HG02970 (cell line): Measurements from ENCODE around the gene KRT4.

Source experiments
- ATAC-seq: cut with Tn5 transposase; IDR thresholded peaks from one replicate; pipeline ENCODE4 v1.9.1; 2021; ENCODE audit warnings: mild to moderate bottlenecking, moderate library complexity, moderate number of reproducible peaks; ENCODE audit not compliant: unreplicated experiment, low FRiP score

The KRT4 gene

GRCh38 chr12:52822771-52823510, 9.0 kb upstream of the KRT4 start:
- ATAC-seq, result no peak

- ATAC-seq, result no peak
Measured at GRCh38 chr12:52821826-52822660, 8.1 kb upstream of the KRT4 start.

- ATAC-seq, result no peak
Measured at GRCh38 chr12:52821071-52821730, 7.3 kb upstream of the KRT4 start.

GRCh38 chr12:52820521-52820920, 6.6 kb upstream of the KRT4 start:
- ATAC-seq, result no peak

- ATAC-seq, result no peak
Measured at GRCh38 chr12:52819731-52820510, 6.0 kb upstream of the KRT4 start.

- no peak for ATAC-seq
Measured at GRCh38 chr12:52818887-52819420, 5.0 kb upstream of the KRT4 start.

- no peak for ATAC-seq
Measured at GRCh38 chr12:52818388-52818787, 4.5 kb upstream of the KRT4 start.

GRCh38 chr12:52817699-52818238, 3.9 kb upstream of the KRT4 start:
- ATAC-seq, result no peak

GRCh38 chr12:52817003-52817698, 3.2 kb upstream of the KRT4 start:
- ATAC-seq, result no peak

GRCh38 chr12:52815676-52816588, 2.0 kb upstream of the KRT4 start:
- no peak for ATAC-seq

- ATAC-seq, result no peak
Measured at GRCh38 chr12:52815161-52815560, 1.2 kb upstream of the KRT4 start.

GRCh38 chr12:52814710-52815155, 817 bp upstream of the KRT4 start:
- no peak for ATAC-seq

- ATAC-seq, result no peak
Measured at GRCh38 chr12:52813203-52813819, 605 bp downstream of the KRT4 start.

- no peak for ATAC-seq
Measured at GRCh38 chr12:52812749-52813148, 1.2 kb downstream of the KRT4 start.

- ATAC-seq, result no peak
Measured at GRCh38 chr12:52812073-52812400, 1.9 kb downstream of the KRT4 start.

GRCh38 chr12:52811191-52812072, 2.5 kb downstream of the KRT4 start:
- no peak for ATAC-seq

GRCh38 chr12:52810554-52810953, 3.4 kb downstream of the KRT4 start:
- no peak for ATAC-seq
